ENCODE measurements around the gene GRID1. TPM values are rescaled to one million over a fixed set of nuclear protein-coding genes. Genes with fewer than 3 reads are reported as not detected.

The GRID1 gene
- total RNA-seq, 1 donor from 2014 or later, result 0.75 TPM

DNA sequence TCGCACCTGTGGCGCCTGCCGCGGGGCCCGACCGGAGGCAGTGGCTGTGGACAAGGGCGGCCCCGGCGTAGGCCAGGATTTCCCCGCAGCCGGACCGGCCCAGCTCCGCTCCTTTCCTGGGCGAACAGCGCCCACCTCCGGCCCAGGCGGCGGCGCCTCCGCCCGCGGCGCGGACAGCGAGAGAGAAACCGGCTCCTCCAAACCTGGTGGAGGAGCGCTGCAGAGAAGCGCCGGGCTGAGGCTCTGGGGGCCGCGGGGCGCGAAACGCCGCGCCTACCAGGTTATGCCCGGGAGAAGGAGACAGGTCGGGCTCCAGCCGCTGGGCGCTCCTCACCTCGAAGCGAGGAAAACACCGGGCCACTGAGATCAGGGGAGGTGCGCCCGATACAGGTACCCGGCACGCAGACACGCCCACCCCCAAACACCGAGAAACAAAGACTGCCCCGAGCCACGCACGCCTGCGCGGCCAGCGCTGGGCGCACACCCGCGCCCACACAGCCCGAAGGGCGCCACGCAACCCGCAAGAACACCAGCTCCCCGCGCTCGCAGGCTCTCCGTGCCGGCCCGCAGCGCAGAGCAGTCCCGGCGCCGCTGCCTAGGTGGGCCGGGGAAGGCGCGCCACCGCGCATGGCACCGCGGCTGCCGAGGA, 3.3 kb downstream of the GRID1 start:
- Histone ChIP-seq H4K20me1 (ENCODE audit: insufficient read depth, low read length) (peaks cover 4% of the 10 kb centered on the region), H3K9ac (ENCODE audit: low read length) (no peak overlapping the region), H3K4me3 (ENCODE audit: insufficient read depth, low read depth, low read length) (no peak overlapping the region), H3K4me1 (ENCODE audit: insufficient read depth, low read length) (peaks cover 5% of the 10 kb centered on the region), H3K9me3 (ENCODE audit: insufficient read depth, low read depth, low read length) (no peaks in the 10 kb centered on the region), H3K4me2 (ENCODE audit: low read length) (peak overlapping the region; percentile 39), H3K36me3 (ENCODE audit: insufficient read depth, low read length) (no peaks in the 10 kb centered on the region), H3K27ac (ENCODE audit: low read depth, low read length) (no peak overlapping the region), H3K27me3 (ENCODE audit: insufficient read depth, low read length) (peaks cover 56% of the 10 kb centered on the region), H3K79me2 (ENCODE audit: insufficient read depth, low read length) (no peaks in the 10 kb centered on the region), H2AFZ (ENCODE audit: low read depth, low read length) (no peak overlapping the region)
- FAIRE-seq (no peak), DNase-seq (ENCODE audit: low read depth) (no peak)
- Mint-ChIP-seq H3K4me1 (ENCODE audit: low read depth, unreplicated experiment) (peaks cover 5% of the 10 kb centered on the region), H3K36me3 (ENCODE audit: low read depth, unreplicated experiment) (peaks cover 2% of the 10 kb centered on the region), H3K27me3 (ENCODE audit: low read depth, unreplicated experiment) (peaks cover 63% of the 10 kb centered on the region), H3K4me3 (ENCODE audit: unreplicated experiment) (no peak overlapping the region), H3K9me3 (ENCODE audit: unreplicated experiment) (peaks cover 4% of the 10 kb centered on the region), H3K27ac (ENCODE audit: unreplicated experiment) (no peak overlapping the region)
- TF ChIP-seq CTCF (IDR thresholded peaks at IDR 0.05; ENCODE audit: insufficient read depth, low read depth, low read length), result no peak
- TF ChIP-seq EZH2 (IDR thresholded peaks at IDR 0.05; ENCODE audit: insufficient read depth, low read length), result peak; percentile 50

- Histone ChIP-seq H2AFZ (ENCODE audit: low read depth, low read length) (no peak overlapping the region), H3K27ac (ENCODE audit: low read depth, low read length) (no peak overlapping the region), H3K4me3 (ENCODE audit: insufficient read depth, low read depth, low read length) (no peak overlapping the region), H3K79me2 (ENCODE audit: insufficient read depth, low read length) (no peaks in the 10 kb centered on the region), H3K9ac (ENCODE audit: low read length) (no peak overlapping the region), H3K27me3 (ENCODE audit: insufficient read depth, low read length) (peaks cover 50% of the 10 kb centered on the region), H3K4me1 (ENCODE audit: insufficient read depth, low read length) (peaks cover 5% of the 10 kb centered on the region), H3K9me3 (ENCODE audit: insufficient read depth, low read depth, low read length) (no peaks in the 10 kb centered on the region), H3K4me2 (ENCODE audit: low read length) (peak overlapping the region; percentile 39), H4K20me1 (ENCODE audit: insufficient read depth, low read length) (peaks cover 4% of the 10 kb centered on the region), H3K36me3 (ENCODE audit: insufficient read depth, low read length) (no peaks in the 10 kb centered on the region)
- no peak for DNase-seq (ENCODE audit: low read depth)
- Mint-ChIP-seq H3K4me3 (ENCODE audit: unreplicated experiment) (no peak overlapping the region), H3K27ac (ENCODE audit: unreplicated experiment) (no peak overlapping the region), H3K4me1 (ENCODE audit: low read depth, unreplicated experiment) (peaks cover 5% of the 10 kb centered on the region), H3K9me3 (ENCODE audit: unreplicated experiment) (no peaks in the 10 kb centered on the region), H3K27me3 (ENCODE audit: low read depth, unreplicated experiment) (peaks cover 63% of the 10 kb centered on the region), H3K36me3 (ENCODE audit: low read depth, unreplicated experiment) (peaks cover 2% of the 10 kb centered on the region)
- TF ChIP-seq CTCF (IDR thresholded peaks at IDR 0.05; ENCODE audit: insufficient read depth, low read depth, low read length), result no peak
- no peak for TF ChIP-seq EZH2 (IDR thresholded peaks at IDR 0.05; ENCODE audit: insufficient read depth, low read length)
- no peak for FAIRE-seq
Observed at GRCh38 chr10:86362586-86363183, 3.9 kb downstream of the GRID1 start.

DNA sequence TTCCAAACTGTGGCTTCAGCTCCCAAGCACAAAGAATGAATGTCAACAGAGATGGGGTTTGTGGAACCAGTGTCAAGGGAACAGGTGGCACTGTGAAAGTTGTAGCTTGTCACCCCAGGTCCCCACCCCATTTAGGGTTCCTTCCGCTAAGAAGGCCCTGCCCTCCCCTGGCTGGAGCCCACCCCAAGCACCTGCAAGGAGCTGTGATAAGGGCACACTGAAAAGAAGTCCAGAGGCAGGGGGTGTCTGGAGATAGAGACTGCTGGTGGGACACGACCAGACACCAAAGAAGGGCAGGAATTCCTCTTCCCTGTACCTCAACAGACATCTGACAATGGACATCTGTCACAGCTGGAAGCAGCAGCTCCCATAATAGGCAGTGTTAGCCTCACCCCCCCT, 4.5 kb downstream of the GRID1 start:
- no peak for FAIRE-seq
- H3K36me3 Mint-ChIP-seq (ENCODE audit: low read depth, unreplicated experiment), result peaks cover 2% of the 10 kb centered on the region
- H3K4me3 Mint-ChIP-seq (ENCODE audit: unreplicated experiment), result no peak overlapping the region
- TF ChIP-seq EZH2 (IDR thresholded peaks at IDR 0.05; ENCODE audit: insufficient read depth, low read length) (no peak), CTCF (IDR thresholded peaks at IDR 0.05; ENCODE audit: insufficient read depth, low read depth, low read length) (no peak)
- no peaks in the 10 kb centered on the region for H3K9me3 Mint-ChIP-seq (ENCODE audit: unreplicated experiment)
- no peak overlapping the region for H3K9ac ChIP-seq (ENCODE audit: low read length)
- peaks cover 59% of the 10 kb centered on the region for H3K27me3 Mint-ChIP-seq (ENCODE audit: low read depth, unreplicated experiment)
- H3K36me3 ChIP-seq (ENCODE audit: insufficient read depth, low read length), result no peaks in the 10 kb centered on the region
- no peak for DNase-seq (ENCODE audit: low read depth)
- H3K27ac Mint-ChIP-seq (ENCODE audit: unreplicated experiment), result no peak overlapping the region
- no peak overlapping the region for H3K4me2 ChIP-seq (ENCODE audit: low read length)
- H3K4me3 ChIP-seq (ENCODE audit: insufficient read depth, low read depth, low read length), result no peak overlapping the region
- peaks cover 5% of the 10 kb centered on the region for H3K4me1 Mint-ChIP-seq (ENCODE audit: low read depth, unreplicated experiment)
- no peaks in the 10 kb centered on the region for H3K9me3 ChIP-seq (ENCODE audit: insufficient read depth, low read depth, low read length)
- H3K27me3 ChIP-seq (ENCODE audit: insufficient read depth, low read length), result peaks cover 45% of the 10 kb centered on the region
- no peaks in the 10 kb centered on the region for H3K79me2 ChIP-seq (ENCODE audit: insufficient read depth, low read length)
- H4K20me1 ChIP-seq (ENCODE audit: insufficient read depth, low read length), result peaks cover 4% of the 10 kb centered on the region
- H3K27ac ChIP-seq (ENCODE audit: low read depth, low read length), result no peak overlapping the region
- no peak overlapping the region for H2AFZ ChIP-seq (ENCODE audit: low read depth, low read length)
- H3K4me1 ChIP-seq (ENCODE audit: insufficient read depth, low read length), result peaks cover 5% of the 10 kb centered on the region
